Right kidney (tissue), 1 donor: ENCODE measurements around the gene NAT9.
A peak's percentile ranks its signal among the peaks of the same experiment; 100 is the strongest.

Experiments
- DNase-seq: peaks from one replicate; pipeline ENCODE4 v3.0.0-alpha.2; 2016

NAT9 gene

DNA sequence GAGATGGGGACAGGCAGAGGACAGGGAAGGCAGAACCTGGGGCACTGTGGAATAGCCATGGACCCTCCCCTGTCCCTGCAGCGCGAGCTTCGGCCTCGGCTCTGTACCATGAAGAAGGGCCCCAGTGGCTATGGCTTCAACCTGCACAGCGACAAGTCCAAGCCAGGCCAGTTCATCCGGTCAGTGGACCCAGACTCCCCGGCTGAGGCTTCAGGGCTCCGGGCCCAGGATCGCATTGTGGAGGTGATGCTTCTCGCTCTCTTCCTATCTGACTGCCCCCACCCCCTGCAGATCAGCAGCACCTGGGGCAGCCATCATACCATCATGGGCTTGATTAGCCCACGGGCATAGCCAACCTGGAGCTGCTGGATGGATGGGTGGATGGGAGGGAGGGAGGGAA, 14.2 kb downstream of the NAT9 start:
- DNase-seq = no peak

- DNase-seq = no peak
These were observed 14.7 kb downstream of the NAT9 start for GRCh38 chr17:74761419-74761818.

GRCh38 chr17:74760404-74761105, 15.6 kb downstream of the NAT9 start:
- no peak for DNase-seq

GRCh38 chr17:74759941-74760340, 16.2 kb downstream of the NAT9 start:
- no peak for DNase-seq

GRCh38 chr17:74759243-74759801, 16.8 kb downstream of the NAT9 start:
- no peak for DNase-seq

GRCh38 chr17:74758848-74759168, 17.3 kb downstream of the NAT9 start:
- DNase-seq = no peak

DNA sequence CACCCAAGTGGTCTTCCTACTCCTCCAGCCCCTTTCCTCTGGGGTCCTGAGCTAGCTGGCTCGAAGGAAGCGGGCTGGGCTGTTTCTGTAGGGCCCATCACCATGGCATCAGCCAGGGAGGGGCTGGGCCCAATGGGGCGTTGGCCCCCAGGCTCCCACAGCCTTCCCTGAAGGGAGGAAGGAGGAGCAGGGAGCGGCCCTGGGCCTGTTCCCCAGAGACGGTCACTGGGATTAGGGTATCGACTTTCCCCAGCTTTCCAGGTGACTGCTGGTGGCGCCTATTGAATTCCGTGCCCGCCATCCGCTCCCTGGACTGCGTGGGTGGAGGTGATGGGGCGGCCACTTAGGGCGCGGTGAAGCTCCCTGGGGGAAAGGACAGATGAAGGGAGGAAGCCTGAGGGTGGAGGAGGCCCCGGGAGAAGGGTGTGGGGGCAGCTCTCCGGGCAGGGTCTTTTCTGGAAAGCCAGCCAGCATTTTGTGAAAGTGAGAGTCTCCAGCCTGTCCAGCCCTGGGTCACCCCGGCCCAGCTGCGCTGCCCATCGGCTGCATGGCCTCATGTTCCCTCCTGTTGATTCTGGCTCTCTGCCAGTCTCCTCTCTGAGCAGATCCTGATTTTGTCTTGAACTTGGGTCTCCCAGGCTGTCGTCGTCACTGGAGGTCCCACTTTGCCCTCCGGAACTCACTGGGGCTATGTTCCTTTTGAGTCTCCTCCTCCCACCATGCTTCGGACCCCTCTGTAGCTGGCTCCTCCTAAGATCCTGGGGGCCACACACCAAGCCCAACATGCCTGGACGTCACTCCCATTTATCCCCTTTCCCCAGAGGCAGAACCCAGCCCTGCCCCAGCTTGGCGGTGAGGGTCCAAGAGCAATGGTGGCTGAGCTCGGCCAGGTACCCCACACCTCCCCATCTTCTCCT, 18.0 kb downstream of the NAT9 start:
- DNase-seq = peak; percentile 70

DNA sequence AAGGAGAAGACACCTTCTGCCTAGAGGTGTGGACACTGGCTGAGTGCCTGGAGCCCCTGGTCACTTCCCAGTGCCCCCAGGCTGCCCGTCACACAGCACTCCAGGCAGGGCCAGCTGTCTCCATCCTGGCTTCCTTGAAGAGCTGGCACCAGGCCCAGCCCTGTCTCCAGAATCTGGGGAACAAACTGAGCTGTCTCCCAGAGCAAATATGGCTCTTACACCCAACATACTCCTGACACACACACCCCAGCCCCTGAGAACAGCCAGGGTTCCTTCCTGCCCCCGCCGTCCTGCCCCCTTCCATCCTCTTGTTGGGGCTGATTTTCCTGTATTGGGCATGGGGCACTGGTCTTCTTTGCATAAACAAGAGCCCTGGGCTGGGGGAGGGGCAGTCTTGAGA, 18.6 kb downstream of the NAT9 start:
- DNase-seq = no peak

DNA sequence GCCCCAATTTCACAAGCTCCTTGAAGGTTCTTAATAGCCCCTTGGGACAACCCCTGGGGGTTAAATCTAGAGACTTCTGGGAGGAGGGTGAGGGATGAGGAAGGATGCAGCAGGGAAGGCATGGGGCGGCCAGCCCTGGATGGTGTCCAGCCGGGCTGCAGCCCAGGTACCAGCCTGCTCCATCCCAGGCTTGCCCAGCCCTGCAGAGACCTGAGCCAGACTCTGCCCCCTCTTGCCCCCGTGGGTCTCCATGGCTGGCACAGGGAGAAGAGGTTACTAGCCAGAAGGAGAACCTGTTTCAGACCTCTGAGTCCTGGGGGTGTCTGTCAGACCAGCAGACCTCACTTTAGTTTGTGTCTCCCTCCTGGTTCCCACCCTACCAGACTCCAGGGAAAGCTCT, 19.3 kb downstream of the NAT9 start:
- DNase-seq = no peak

DNA sequence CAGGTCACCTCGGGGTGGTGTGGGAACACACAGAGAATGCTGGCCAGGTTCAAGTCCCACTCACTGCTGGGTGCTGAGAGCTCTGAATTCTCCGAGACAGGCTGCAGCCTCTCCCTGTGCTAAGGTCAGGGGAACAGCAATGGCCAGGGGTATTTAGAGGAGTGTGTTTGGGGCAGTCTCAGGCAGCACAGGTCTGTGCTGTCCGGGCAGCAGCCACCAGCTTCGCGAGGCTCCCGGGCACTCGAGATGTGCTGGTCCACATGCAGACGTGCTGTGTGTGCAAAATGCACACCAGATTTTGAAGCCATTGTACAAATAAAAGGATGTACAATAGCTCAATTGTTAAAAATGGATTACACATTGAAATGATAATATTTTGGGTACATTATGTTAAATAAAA, 20.6 kb downstream of the NAT9 start:
- DNase-seq = no peak

DNA sequence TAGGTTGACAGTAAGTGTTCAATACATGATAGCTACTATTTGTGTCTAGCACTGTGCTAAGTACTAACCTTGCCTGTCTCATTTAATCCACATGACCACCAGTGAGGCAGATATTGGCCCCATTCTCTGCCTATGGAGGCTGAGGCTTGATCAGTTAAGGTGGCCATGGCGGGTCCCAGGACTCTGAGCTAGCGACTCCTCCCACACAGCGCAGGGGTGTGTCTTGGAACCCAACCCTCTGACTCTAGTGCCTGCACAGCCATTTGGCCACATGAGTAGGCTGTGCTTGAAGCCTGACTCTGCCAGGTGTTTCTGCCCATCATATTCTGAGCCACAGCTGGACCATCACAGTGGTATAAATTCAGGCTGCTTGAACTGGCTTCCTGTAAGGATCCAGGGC, 21.3 kb downstream of the NAT9 start:
- DNase-seq = no peak

DNA sequence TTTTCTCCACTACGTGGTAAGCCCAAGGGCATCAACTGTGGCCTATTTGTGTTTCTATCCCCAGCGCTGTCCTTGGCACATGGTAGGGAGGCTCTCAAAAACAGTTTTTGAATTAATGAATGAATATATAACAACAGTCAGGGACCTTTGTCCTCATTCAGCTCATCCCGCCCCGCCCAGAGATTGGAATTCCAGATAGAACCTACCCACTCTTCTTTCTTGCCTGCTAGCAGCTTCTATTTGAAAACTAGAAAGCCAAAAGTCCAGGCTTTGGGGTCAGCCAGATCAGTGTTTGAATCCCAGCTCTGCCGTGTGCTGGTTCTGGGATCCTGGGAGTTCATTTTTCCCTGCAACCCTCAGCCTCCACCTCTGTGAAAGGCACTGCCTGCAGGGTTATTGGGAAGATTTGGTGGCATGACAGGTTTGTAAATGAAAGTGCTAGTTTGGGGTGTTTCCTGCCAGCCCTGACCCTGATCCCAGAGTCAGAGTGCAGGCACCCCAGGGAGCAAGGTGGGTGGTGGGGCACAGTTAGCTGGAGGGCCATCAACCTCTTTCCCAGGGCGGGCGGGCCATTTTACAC, 23.2 kb downstream of the NAT9 start:
- no peak for DNase-seq

- DNase-seq = no peak
These were observed 23.7 kb downstream of the NAT9 start for GRCh38 chr17:74752415-74752814.

- DNase-seq = no peak
These were observed 25.6 kb downstream of the NAT9 start for GRCh38 chr17:74750327-74751069.

GRCh38 chr17:74750039-74750326, 26.2 kb downstream of the NAT9 start:
- no peak for DNase-seq

DNA sequence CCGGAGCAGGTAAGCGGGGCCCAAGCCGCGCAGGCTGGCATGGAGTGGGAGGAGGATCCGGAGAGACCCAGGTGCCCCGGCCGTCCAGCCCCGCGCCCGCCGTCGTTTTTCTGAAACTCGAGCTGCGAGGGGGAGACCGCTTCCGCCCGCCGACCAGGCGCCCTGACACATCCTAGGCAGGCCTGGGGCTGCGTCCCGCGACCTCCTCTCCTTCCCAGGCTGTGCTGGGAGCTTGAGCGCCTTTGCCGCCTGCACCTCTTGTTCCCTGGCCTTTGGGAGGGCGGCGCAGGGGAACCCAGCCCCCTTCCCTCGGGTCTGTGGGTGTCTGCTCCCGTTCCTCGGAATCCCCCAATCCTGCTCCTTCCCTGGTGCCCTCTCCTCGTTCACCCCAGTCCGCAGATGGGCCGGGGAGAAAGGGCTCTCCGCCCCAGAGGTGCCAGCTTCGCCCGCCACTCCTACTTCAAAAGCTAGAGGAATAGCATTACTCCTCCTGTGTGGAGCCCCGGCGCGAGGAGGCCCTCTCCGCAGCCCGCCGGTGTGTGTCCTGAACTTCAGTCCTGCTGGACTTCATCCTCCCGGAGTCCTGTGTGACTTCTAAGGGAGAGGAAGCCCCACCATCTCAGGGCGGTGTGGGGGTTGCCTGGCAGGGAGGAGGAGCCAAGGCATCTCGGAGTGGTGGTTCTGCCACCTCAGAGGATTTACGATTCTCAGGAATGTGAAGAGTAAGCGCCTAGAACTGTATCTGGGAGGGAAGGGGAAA, 26.7 kb downstream of the NAT9 start:
- DNase-seq = peak; percentile 74

DNA sequence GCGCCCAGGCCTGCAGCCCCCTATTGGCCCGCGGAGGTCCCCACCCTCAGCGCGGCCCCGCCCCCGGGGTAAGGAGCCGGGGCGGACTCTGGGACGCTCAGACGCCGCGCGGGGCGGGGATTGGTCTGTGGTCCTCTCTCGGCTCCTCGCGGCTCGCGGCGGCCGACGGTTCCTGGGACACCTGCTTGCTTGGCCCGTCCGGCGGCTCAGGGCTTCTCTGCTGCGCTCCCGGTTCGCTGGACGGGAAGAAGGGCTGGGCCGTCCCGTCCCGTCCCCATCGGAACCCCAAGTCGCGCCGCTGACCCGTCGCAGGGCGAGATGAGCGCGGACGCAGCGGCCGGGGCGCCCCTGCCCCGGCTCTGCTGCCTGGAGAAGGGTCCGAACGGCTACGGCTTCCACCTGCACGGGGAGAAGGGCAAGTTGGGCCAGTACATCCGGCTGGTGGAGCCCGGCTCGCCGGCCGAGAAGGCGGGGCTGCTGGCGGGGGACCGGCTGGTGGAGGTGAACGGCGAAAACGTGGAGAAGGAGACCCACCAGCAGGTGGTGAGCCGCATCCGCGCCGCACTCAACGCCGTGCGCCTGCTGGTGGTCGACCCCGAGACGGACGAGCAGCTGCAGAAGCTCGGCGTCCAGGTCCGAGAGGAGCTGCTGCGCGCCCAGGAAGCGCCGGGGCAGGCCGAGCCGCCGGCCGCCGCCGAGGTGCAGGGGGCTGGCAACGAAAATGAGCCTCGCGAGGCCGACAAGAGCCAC, 27.4 kb downstream of the NAT9 start, which contains the start of gene NHERF1:
Gene NHERF1 (plus strand): TSS at position 100 of the 750 bp plus-strand sequence. CDS start 219 bp downstream, at position 319.
- DNase-seq = peak; percentile 87

DNA sequence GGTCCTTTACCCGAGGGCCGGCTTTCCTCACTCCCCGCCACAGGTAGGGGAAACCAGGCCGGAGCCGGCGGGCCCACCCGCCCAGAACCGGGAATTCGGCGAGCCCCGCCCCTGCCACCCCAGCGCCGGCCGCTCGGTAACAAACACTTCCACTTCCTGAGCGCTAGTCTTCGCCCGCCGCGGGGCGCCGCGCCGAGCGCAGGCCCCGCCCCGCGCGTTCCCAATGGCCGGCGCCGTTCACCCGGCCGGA, 27.9 kb downstream of the NAT9 start:
- DNase-seq = no peak

GRCh38 chr17:74746922-74747321, 29.2 kb downstream of the NAT9 start:
- no peak for DNase-seq

GRCh38 chr17:74746376-74746775, 29.8 kb downstream of the NAT9 start:
- no peak for DNase-seq

DNA sequence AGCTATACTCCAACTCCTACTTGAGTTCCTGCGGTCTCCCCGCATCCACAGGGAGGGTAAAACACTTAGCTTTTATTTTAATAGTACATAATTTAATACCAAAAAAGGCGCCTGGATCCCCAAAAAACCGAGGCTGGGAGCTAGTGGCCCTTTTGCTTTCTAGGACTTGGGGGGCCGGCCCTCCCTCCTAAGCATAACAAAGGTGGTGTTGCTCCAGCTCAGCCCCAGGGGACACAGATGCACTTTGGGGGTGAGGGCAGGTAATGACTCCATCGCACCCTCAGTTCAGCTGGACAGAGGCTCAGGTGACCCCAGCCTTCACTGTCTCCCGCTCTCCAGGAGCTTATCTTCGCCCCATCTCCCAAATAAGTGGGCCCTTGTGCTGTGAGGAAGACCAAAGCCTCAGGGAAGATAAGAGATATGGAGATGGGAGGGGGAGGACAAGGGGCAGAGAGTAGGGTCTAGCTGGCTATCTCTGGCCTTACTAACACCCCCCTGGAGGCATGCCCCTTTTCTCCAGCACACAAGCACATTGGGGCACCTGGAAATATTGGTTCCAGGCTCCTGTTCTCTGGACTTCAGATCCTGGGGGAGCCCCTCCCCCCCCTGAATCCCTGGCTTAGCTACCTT, 30.5 kb downstream of the NAT9 start:
- DNase-seq = no peak
